SU-DHL-6 (cell line): Measurements from ENCODE around the gene KRTAP10-4.
"Not testable (repeated sequence)": the region's sequence is repeated elsewhere in the genome, so short reads cannot be mapped to it uniquely, and the experiment has no call there.

Experiments used
- H2AFZ ChIP-seq: fragments of 200-600 bp; sonication (generic); 2 replicates; pipeline ENCODE4 v1.6.1; 2014; ENCODE audit warnings: low read depth, mild to moderate bottlenecking, moderate library complexity, mixed read lengths, antibody characterized with exemption, low read length; ENCODE audit not compliant: severe bottlenecking
- H3F3A ChIP-seq: fragments of 200-600 bp; shearing (Covaris generic); 2 replicates; pipeline ENCODE4 v1.6.0; 2016; ENCODE audit warnings: antibody characterized with exemption, mild to moderate bottlenecking; ENCODE audit not compliant: insufficient read depth
- H3K27ac ChIP-seq: fragments of 200-600 bp; sonication (generic); 2 replicates; pipeline ENCODE4 v1.5.1; 2016; ENCODE audit warnings: low read depth, mild to moderate bottlenecking, low read length, moderate library complexity, mixed read lengths
- H3K27me3 ChIP-seq: fragments of 200-600 bp; sonication (generic), shearing (Covaris generic); 2 replicates; pipeline ENCODE4 v1.6.0; 2014; ENCODE audit warnings: mild to moderate bottlenecking, low read length
- H3K36me3 ChIP-seq: fragments of 200-600 bp; sonication (generic); 2 replicates; pipeline ENCODE4 v1.6.1; 2014; ENCODE audit warnings: mild to moderate bottlenecking, low read length, mixed read lengths
- H3K4me2 ChIP-seq: fragments of 300-600, 200-600 bp; shearing (Covaris generic), sonication (generic); 2 replicates; pipeline ENCODE4 v1.6.0; 2014; ENCODE audit warnings: low read length, low read depth, mild to moderate bottlenecking; ENCODE audit not compliant: poor library complexity, severe bottlenecking
- H3K4me3 ChIP-seq: fragments of 200-600 bp; sonication (generic); 2 replicates; pipeline ENCODE4 v1.5.1; 2014; ENCODE audit warnings: antibody characterized with exemption, low read length, mild to moderate bottlenecking, mixed read lengths; ENCODE audit not compliant: insufficient read depth, poor library complexity, severe bottlenecking
- H3K79me2 ChIP-seq: fragments of 200-600 bp; sonication (generic); 2 replicates; pipeline ENCODE4 v1.6.1; 2014; ENCODE audit warnings: mild to moderate bottlenecking, low read length, moderate library complexity; ENCODE audit not compliant: insufficient read depth
- H3K9ac ChIP-seq: fragments of 200-600 bp; sonication (generic); 2 replicates; pipeline ENCODE4 v1.7.0; 2014; ENCODE audit warnings: mild to moderate bottlenecking, low read length
- H3K9me2 ChIP-seq: fragments of 200-600 bp; sonication (generic); replicated peaks from 2 replicates; pipeline ENCODE4 v1.6.1; 2014; ENCODE audit warnings: low read length; ENCODE audit not compliant: insufficient read depth
- H3K9me3 ChIP-seq: fragments of 200-600 bp; sonication (generic); 2 replicates; pipeline ENCODE4 v1.6.1; 2014; ENCODE audit warnings: low read length, mixed read lengths; ENCODE audit not compliant: insufficient read depth
- H4K20me1 ChIP-seq: fragments of 200-600 bp; sonication (generic); 2 replicates; pipeline ENCODE4 v1.6.1; 2014; ENCODE audit warnings: low read depth, mild to moderate bottlenecking, antibody characterized with exemption, low read length, moderate library complexity, mixed read lengths
- CTCF ChIP-seq: fragments of 200-600 bp; sonication (generic); IDR thresholded peaks from one replicate; pipeline ENCODE4 v1.5.1; 2017; ENCODE audit warnings: antibody characterized with exemption, mild to moderate bottlenecking, low read length, moderate library complexity; ENCODE audit not compliant: insufficient read depth, poor library complexity, severe bottlenecking
- EZH2phosphoT487 ChIP-seq: fragments of 200-600 bp; sonication (generic), shearing (Covaris generic); conservative IDR thresholded peaks from 2 replicates; pipeline ENCODE4 v1.6.1; 2018; ENCODE audit warnings: mild to moderate bottlenecking, antibody characterized with exemption, low read length, moderate library complexity, mixed read lengths

KRTAP10-4 gene

GRCh38 chr21:44573630-44574456 lies at the start of gene KRTAP10-4:
TSS of gene KRTAP10-4 (plus strand) at chr21:44573729. CDS start at chr21:44573759, 30 bp downstream.
- H2AFZ ChIP-seq, H3F3A ChIP-seq, H3K4me2 ChIP-seq, H3K36me3 ChIP-seq, H3K79me2 ChIP-seq, H3K9ac ChIP-seq, H3K9me2 ChIP-seq, H3K4me3 ChIP-seq, H3K27ac ChIP-seq, H3K27me3 ChIP-seq, H3K9me3 ChIP-seq, H4K20me1 ChIP-seq: not testable (repeated sequence)

- no peaks in the 10 kb centered on the region for H3K9me2 ChIP-seq
- H4K20me1 ChIP-seq = no peaks in the 10 kb centered on the region
- H2AFZ ChIP-seq = no peak overlapping the region
- H3K4me2 ChIP-seq = no peak overlapping the region
- no peaks in the 10 kb centered on the region for H3K36me3 ChIP-seq
- no peak overlapping the region for H3K27ac ChIP-seq
- no peaks in the 10 kb centered on the region for H3F3A ChIP-seq
- no peaks in the 10 kb centered on the region for H3K27me3 ChIP-seq
- no peaks in the 10 kb centered on the region for H3K79me2 ChIP-seq
- TF ChIP-seq CTCF (no peak), EZH2phosphoT487 (no peak)
- H3K9ac ChIP-seq = no peak overlapping the region
- H3K9me3 ChIP-seq = peaks cover 16% of the 10 kb centered on the region; the same call in 1 of the 2 replicates
- H3K4me3 ChIP-seq = no peak overlapping the region
Measured at GRCh38 chr21:44524414-44525371, 48.8 kb upstream of the KRTAP10-4 start.

GRCh38 chr21:44525391-44526095 lies 48.0 kb upstream of the KRTAP10-4 start:
- peaks cover 16% of the 10 kb centered on the region; the same call in 1 of the 2 replicates for H3K9me3 ChIP-seq
- H3K4me2 ChIP-seq = no peak overlapping the region
- H4K20me1 ChIP-seq = no peaks in the 10 kb centered on the region
- H3K9me2 ChIP-seq = no peaks in the 10 kb centered on the region
- H2AFZ ChIP-seq = no peak overlapping the region
- no peaks in the 10 kb centered on the region for H3K79me2 ChIP-seq
- H3K9ac ChIP-seq = no peak overlapping the region
- no peak overlapping the region for H3K27ac ChIP-seq
- TF ChIP-seq CTCF = no peak
- TF ChIP-seq EZH2phosphoT487 = no peak
- H3F3A ChIP-seq = no peaks in the 10 kb centered on the region
- H3K4me3 ChIP-seq = no peak overlapping the region
- no peaks in the 10 kb centered on the region for H3K36me3 ChIP-seq
- H3K27me3 ChIP-seq = no peaks in the 10 kb centered on the region
